H9 (cell line): ENCODE data around the gene CFDP1. TPM values are rescaled to one million over a fixed set of nuclear protein-coding genes. Genes with fewer than 3 reads are reported as not detected.

Experiments
- DNase-seq: peaks from one replicate; pipeline ENCODE4 v3.0.0-alpha.2; 2017
- H2AFZ ChIP-seq: one replicate; pipeline ENCODE4 v1.6.1; 2013; ENCODE audit warnings: mild to moderate bottlenecking, low read length, control low read depth, moderate library complexity
- H2AK5ac ChIP-seq: 2 replicates; pipeline ENCODE4 v1.6.1; 2013; ENCODE audit warnings: low read length, control low read depth, mixed read lengths; ENCODE audit not compliant: insufficient read length
- H2BK120ac ChIP-seq: one replicate; pipeline ENCODE4 v1.6.1; 2013; ENCODE audit warnings: low read depth, mild to moderate bottlenecking, low read length, control low read depth, inconsistent platforms; ENCODE audit not compliant: poor library complexity, severe bottlenecking
- H2BK12ac ChIP-seq: 2 replicates; pipeline ENCODE4 v1.6.1; 2013; ENCODE audit warnings: low read length, control low read depth, mixed read lengths, low read depth; ENCODE audit not compliant: insufficient read length
- H2BK15ac ChIP-seq: 2 replicates; pipeline ENCODE4 v1.6.1; 2013; ENCODE audit warnings: low read depth, low read length, control low read depth
- H2BK20ac ChIP-seq: one replicate; pipeline ENCODE4 v1.6.1; 2013; ENCODE audit warnings: low read depth, mild to moderate bottlenecking, low read length, control low read depth, inconsistent platforms; ENCODE audit not compliant: poor library complexity, severe bottlenecking
- H2BK5ac ChIP-seq: 2 replicates; pipeline ENCODE4 v1.6.1; 2013; ENCODE audit warnings: low read length, control low read depth, mixed read lengths; ENCODE audit not compliant: insufficient read length
- H3K14ac ChIP-seq: 2 replicates; pipeline ENCODE4 v1.6.1; 2013; ENCODE audit warnings: low read length, control low read depth; ENCODE audit not compliant: insufficient read depth
- H3K18ac ChIP-seq: 2 replicates; pipeline ENCODE4 v1.6.1; 2013; ENCODE audit warnings: low read depth, mild to moderate bottlenecking, mixed read lengths, low read length, control low read depth; ENCODE audit not compliant: insufficient read length
- H3K23ac ChIP-seq: 2 replicates; pipeline ENCODE4 v1.6.1; 2013; ENCODE audit warnings: low read length, control low read depth, mixed read lengths, low read depth; ENCODE audit not compliant: insufficient read length
- H3K23me2 ChIP-seq: 2 replicates; pipeline ENCODE4 v1.6.1; 2013; ENCODE audit warnings: low read depth, mild to moderate bottlenecking, mixed read lengths, low read length, control low read depth; ENCODE audit not compliant: insufficient read length, poor library complexity, severe bottlenecking
- H3K27ac ChIP-seq: 2 replicates; pipeline ENCODE4 v1.5.1; 2013; ENCODE audit warnings: low read length, control low read depth, mixed read lengths, low read depth; ENCODE audit not compliant: insufficient read length
- H3K27me3 ChIP-seq: 2 replicates; pipeline ENCODE4 v1.6.1; 2013; ENCODE audit warnings: low read length, control low read depth, inconsistent platforms; ENCODE audit not compliant: insufficient read depth
- H3K4ac ChIP-seq: 2 replicates; pipeline ENCODE4 v1.6.1; 2013; ENCODE audit warnings: low read depth, mild to moderate bottlenecking, control low read depth, inconsistent platforms, low read length, moderate library complexity
- H3K4me1 ChIP-seq: 2 replicates; pipeline ENCODE4 v1.6.1; 2013; ENCODE audit warnings: low read length, control low read depth, inconsistent platforms; ENCODE audit not compliant: insufficient read depth
- H3K4me2 ChIP-seq: 2 replicates; pipeline ENCODE4 v1.6.1; 2013; ENCODE audit warnings: low read length, control low read depth, mixed read lengths; ENCODE audit not compliant: insufficient read length, insufficient read depth
- H3K56ac ChIP-seq: 2 replicates; pipeline ENCODE4 v1.6.1; 2013; ENCODE audit warnings: low read depth, mild to moderate bottlenecking, mixed read lengths, low read length, control low read depth; ENCODE audit not compliant: insufficient read length
- H3K79me1 ChIP-seq: 2 replicates; pipeline ENCODE4 v1.6.1; 2013; ENCODE audit warnings: low read depth, mild to moderate bottlenecking, moderate library complexity, low read length, control low read depth, inconsistent platforms; ENCODE audit not compliant: insufficient read depth, poor library complexity, severe bottlenecking
- H3K79me2 ChIP-seq: 2 replicates; pipeline ENCODE4 v1.6.1; 2013; ENCODE audit warnings: low read length, control low read depth, inconsistent platforms; ENCODE audit not compliant: insufficient read depth
- H3K9ac ChIP-seq: 2 replicates; pipeline ENCODE4 v1.6.1; 2013; ENCODE audit warnings: low read length, control low read depth, mixed read lengths; ENCODE audit not compliant: insufficient read length; ENCODE audit errors: extremely low read depth
- H3K9me3 ChIP-seq: one replicate; pipeline ENCODE4 v1.6.1; 2013; ENCODE audit warnings: low read depth, low read length, inconsistent platforms; ENCODE audit not compliant: control insufficient read depth
- H3T11ph ChIP-seq: one replicate; pipeline ENCODE4 v1.6.1; 2013; ENCODE audit warnings: mild to moderate bottlenecking, low read length, control low read depth, inconsistent platforms
- H4K20me1 ChIP-seq: one replicate; pipeline ENCODE4 v1.6.1; 2013; ENCODE audit not compliant: control insufficient read depth, insufficient read length, insufficient read depth
- H4K5ac ChIP-seq: 2 replicates; pipeline ENCODE4 v1.6.1; 2013; ENCODE audit warnings: low read depth, mild to moderate bottlenecking, mixed read lengths, low read length, control low read depth; ENCODE audit not compliant: insufficient read length
- H4K8ac ChIP-seq: replicated peaks from 2 replicates; pipeline ENCODE4 v1.6.1; 2013; ENCODE audit warnings: low read length, control low read depth, mixed read lengths, low read depth; ENCODE audit not compliant: insufficient read length
- H4K91ac ChIP-seq: 2 replicates; pipeline ENCODE4 v1.6.1; 2013; ENCODE audit warnings: low read depth, mild to moderate bottlenecking, moderate library complexity, mixed read lengths, low read length, control low read depth; ENCODE audit not compliant: insufficient read length
- H3K27ac Mint-ChIP-seq, 3 experiments: 2 replicates in 2 of 3; 3 replicates in 1 of 3; pipeline ENCODE4 v1.8.0; 2020 to 2021; ENCODE audit warnings: mixed read lengths in 3 of 3, mild to moderate bottlenecking in 1 of 3, moderate library complexity in 1 of 3
- H3K27me3 Mint-ChIP-seq: 2 replicates; pipeline ENCODE4 v1.8.0; 2021; ENCODE audit warnings: low read depth, mild to moderate bottlenecking, moderate library complexity, mixed read lengths
- H3K36me3 Mint-ChIP-seq, 3 experiments: 2 replicates in 2 of 3; 3 replicates in 1 of 3; pipeline ENCODE4 v1.8.0; 2020 to 2021; ENCODE audit warnings: low read depth in 3 of 3, mixed read lengths in 3 of 3; ENCODE audit not compliant: insufficient read depth in 1 of 3
- H3K4me1 Mint-ChIP-seq, 2 experiments: 2 replicates each; pipeline ENCODE4 v1.8.0; 2020; ENCODE audit warnings: mixed read lengths in 2 of 2
- H3K4me3 Mint-ChIP-seq, 2 experiments: 2 replicates in 1 of 2; 3 replicates in 1 of 2; pipeline ENCODE4 v1.8.0; 2020 to 2021; ENCODE audit warnings: mild to moderate bottlenecking in 2 of 2, mixed read lengths in 2 of 2, moderate library complexity in 1 of 2
- H3K9me3 Mint-ChIP-seq, 2 experiments: 2 replicates in 1 of 2; 3 replicates in 1 of 2; pipeline ENCODE4 v1.8.0; 2020; ENCODE audit warnings: mild to moderate bottlenecking in 2 of 2, mixed read lengths in 2 of 2, moderate library complexity in 1 of 2
- WGBS: extraction: QIAGEN DNeasy Blood & Tissue Kit; methylation state at CpG from one replicate; pipeline ENCODE4 v1.1.7; 2013; ENCODE audit warnings: missing lambda C conversion rate, low lambda C conversion rate, mixed read lengths; ENCODE audit not compliant: insufficient read length; ENCODE audit errors: extremely low coverage; 5-methylcytosine and 5-hydroxymethylcytosine counted together
- total RNA-seq: library from RNA; stranded (reverse); gene quantifications from 2 replicates; pipeline ENCODE4 v1.2.1, GENCODE V29; 2021
- TF ChIP-seq, protein P1 (sequence below): fragments of 200-600 bp; sonication (generic); conservative IDR thresholded peaks from 3 replicates; pipeline ENCODE4 v1.8.0; 2021; ENCODE audit warnings: antibody characterized with exemption, mild to moderate bottlenecking

CFDP1 gene
- total RNA-seq, 1 experiment from 2014 or later = 89.2 TPM

DNA sequence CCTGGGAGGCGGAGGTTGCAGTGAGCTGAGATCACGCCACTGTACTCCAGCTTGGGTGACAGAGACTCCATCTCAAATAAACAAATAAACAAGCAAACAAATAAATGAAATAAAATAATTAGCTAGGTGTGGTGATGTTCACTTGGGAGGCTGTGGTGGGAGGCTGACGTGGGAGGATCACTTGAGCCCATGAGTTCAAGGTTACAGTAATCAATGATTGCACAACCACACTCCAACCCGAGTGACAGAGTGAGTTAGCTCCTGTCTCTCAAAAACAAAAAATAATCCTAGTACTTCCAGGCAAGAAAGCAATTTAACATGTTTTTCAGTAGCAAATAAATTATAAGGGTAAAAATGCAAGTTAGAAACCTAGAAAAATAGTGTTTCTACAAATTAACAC is 26.4 kb downstream of the CFDP1 start:
- Mint-ChIP-seq H3K9me3 (no peaks in the 10 kb centered on the region), H3K27ac (no peak overlapping the region), H3K4me1 (no peaks in the 10 kb centered on the region), H3K36me3 (peaks cover 24 to 58% (median 55%) of the 10 kb centered on the region in 3 experiments), H3K4me3 (no peak overlapping the region), H3K27me3 (no peaks in the 10 kb centered on the region)
- Histone ChIP-seq H3K23ac (no peak overlapping the region), H3K4ac (no peak overlapping the region), H4K91ac (no peak overlapping the region), H3K9ac (no peak overlapping the region), H3K56ac (no peak overlapping the region), H2BK15ac (no peak overlapping the region), H3K27ac (no peak overlapping the region), H2BK12ac (no peak overlapping the region), H3K14ac (no peak overlapping the region), H2BK120ac (no peak overlapping the region), H3T11ph (no peak overlapping the region), H2BK20ac (no peak overlapping the region), H3K27me3 (no peaks in the 10 kb centered on the region), H4K20me1 (no peaks in the 10 kb centered on the region), H2AK5ac (no peak overlapping the region), H3K79me1 (no peaks in the 10 kb centered on the region), H3K4me2 (no peak overlapping the region), H3K23me2 (no peaks in the 10 kb centered on the region), H2BK5ac (no peak overlapping the region), H2AFZ (no peak overlapping the region), H3K18ac (no peak overlapping the region), H3K9me3 (no peaks in the 10 kb centered on the region), H3K79me2 (no peaks in the 10 kb centered on the region), H4K8ac (no peak overlapping the region), H4K5ac (no peak overlapping the region), H3K4me1 (no peaks in the 10 kb centered on the region)
- TF ChIP-seq, protein P1, sequence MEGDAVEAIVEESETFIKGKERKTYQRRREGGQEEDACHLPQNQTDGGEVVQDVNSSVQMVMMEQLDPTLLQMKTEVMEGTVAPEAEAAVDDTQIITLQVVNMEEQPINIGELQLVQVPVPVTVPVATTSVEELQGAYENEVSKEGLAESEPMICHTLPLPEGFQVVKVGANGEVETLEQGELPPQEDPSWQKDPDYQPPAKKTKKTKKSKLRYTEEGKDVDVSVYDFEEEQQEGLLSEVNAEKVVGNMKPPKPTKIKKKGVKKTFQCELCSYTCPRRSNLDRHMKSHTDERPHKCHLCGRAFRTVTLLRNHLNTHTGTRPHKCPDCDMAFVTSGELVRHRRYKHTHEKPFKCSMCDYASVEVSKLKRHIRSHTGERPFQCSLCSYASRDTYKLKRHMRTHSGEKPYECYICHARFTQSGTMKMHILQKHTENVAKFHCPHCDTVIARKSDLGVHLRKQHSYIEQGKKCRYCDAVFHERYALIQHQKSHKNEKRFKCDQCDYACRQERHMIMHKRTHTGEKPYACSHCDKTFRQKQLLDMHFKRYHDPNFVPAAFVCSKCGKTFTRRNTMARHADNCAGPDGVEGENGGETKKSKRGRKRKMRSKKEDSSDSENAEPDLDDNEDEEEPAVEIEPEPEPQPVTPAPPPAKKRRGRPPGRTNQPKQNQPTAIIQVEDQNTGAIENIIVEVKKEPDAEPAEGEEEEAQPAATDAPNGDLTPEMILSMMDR = no peak
- WGBS = no CpG with 5 or more reads among the region's 4 CpGs
- DNase-seq = no peak
